Ramos (cell line): ENCODE results near the gene CTNNA2.

ENCODE experiments used
- in situ Hi-C: fragments of 300-500 bp; cut with MboI; formaldehyde crosslinking; loops from one replicate; pipeline ENCODE4 v1.14.3; 2022; ENCODE audit warnings: low sequenced_read_pairs; ENCODE audit not compliant: unreplicated experiment

Gene CTNNA2

DNA sequence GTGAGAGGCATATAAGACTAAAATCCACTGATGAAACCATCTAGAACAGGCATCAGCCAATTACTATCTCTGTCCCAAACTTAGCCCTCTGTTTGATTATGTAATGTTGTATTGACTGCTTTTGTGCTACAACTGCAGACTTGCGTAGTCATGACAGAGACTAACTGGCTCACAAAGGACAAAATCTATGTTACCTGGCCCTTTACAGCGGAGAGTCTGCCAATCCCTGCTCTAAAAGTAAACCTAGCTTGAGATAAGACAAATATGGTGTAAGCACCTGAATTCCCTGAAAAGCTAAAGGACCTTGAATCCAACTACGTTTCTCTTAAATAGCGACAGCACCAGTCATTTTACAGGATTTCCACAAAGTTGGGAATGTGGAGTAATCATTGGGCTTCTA lies 894.5 kb downstream of the CTNNA2 start:
- in situ Hi-C loops: no loop called here

DNA sequence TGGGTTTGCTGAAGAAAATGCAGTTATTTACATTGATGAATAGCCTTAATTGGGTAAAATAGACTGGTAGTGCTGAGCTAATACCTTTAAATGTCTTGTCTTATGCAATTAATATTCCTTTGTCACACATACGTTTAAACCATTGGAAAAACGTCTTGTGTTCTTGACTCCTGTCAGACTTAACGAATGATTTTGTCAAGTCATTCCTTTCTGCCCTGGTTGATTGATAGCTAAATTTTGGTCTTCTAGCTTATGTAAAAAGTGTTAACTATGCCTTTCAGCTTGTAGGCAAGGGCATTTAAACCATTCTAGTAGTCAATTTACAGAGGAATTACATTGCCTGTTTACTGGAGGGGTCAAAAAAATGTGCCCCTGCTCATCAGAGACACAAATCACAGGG lies 897.5 kb downstream of the CTNNA2 start:
- in situ Hi-C loops: no loop called here

DNA sequence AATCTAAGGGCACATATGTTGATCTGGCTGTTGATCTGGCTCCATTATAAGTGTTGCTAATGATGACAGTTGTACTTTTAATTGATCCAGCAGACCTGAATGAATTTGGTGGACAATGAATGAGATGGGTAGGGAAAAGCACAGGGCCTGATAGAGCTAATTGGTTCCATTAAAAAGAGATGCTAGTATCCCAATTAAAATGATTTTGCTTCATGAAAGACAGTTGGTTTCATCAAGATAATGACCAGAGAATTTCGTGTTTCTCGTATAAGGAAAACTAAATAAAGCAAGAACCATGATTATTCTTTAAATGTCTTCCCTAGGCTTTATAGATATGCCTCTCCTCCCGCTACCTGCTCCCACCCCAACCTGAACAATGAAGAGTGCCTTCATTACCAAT lies 900.3 kb downstream of the CTNNA2 start:
- in situ Hi-C loops: no loop called here

DNA sequence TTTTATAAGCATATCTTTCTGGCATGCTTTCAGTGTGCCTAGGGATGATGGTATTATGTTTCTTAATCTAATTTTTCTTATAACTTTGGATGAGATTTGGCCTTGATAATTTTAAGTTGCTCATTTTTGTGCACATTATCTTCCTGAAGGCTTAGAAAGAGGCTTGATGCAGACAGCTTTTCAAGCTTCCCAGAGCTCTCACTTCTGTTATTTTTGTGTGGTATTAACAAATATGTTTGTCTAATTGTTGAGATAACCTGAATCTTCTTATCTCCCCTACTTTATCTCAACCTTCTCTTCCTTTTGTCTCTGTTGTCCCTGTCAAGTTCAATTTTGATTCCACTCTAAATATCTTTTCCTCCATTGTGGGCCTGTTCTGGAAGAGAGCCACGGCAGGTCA lies 904.9 kb downstream of the CTNNA2 start:
- in situ Hi-C loops: no loop called here

DNA sequence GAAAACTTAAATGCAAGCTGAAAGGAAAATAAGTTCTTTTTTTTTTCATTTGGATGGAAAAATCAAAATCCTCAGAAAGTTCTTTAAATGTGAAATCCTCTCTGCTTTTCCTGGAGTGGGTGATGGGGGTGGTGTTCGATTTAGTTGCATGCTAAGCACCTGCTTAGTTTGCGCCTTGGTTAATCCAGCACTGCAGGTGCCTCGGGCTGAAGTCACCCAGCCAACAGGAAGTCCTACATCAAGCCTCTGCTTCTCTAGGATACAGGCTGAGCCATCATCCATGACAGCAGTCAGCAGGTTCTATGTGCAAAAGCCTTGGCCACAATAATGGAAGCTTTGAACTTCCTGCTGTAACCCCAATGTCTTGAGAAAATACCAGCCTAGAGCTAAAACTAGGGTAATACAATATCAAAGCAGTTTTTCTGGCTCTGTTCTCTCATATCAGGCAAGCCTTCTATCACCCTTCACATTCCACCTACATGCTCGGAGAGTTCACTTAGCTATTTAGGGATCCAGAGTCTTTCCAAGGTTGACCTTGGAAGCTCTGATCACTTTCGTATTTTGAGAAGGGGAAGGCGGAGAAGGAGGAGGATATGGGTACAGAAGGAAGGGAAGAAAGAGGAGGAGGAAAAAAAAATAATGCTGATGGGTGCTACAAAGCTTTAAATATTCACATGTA lies 907.8 kb downstream of the CTNNA2 start:
- in situ Hi-C loops: no loop called here

DNA sequence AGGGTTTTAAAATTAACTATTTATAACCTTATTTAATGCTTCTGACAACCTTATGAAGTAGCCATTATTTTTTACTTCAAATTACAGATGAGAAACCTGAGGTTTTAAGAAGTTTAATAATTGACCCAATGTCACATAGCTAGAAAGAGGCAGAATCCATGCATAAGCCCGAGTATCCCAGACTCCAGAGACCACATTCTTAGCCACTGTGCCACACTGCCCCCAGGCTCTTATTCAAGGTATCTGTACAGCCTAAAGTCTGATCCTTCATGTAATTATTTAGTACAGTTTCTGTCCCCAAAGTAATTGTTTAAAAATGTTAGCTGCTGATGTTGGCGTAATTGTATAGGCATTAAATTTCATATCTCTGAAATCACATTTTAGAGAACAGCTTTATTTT lies 916.4 kb downstream of the CTNNA2 start:
- in situ Hi-C loops: no loop called here

DNA sequence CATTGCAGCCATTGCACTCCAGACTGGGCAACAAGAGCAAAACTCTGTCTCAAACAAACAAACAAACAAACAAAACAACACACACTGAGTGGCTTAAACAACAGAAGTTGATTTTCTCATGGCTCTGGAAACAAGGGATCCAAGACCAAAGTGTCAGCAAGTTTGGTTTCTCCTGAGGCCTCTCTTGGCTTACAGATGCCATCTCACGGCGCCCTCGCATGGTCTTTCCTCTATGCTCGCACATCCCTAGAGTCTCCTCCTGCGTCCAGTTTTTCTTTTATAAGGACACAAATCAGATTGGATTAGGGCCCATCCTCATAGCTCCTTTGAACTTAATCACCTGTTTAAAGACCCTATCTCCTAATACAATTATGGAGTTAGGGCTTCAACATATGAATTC lies 925.1 kb downstream of the CTNNA2 start:
- in situ Hi-C loops: no loop called here

DNA sequence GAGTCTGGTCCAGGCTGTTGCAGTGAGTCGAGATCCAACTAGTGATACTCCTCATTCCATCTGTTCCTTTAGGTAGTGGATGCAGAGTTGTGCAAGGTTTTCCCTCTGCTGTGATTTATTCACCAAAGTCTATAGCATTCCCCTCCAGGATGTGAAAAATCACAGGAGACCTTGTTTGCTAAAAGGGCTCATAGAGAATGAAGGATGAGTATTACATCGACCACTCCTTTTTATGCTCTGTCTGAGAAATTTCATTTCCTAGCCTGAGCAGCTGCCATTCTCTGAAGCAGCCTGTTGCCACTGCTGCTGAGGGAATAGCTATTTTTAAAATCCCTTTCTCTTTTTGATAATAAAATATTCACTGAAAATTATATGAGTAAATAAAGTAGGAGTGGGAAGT lies 925.8 kb downstream of the CTNNA2 start:
- in situ Hi-C loops: no loop called here

DNA sequence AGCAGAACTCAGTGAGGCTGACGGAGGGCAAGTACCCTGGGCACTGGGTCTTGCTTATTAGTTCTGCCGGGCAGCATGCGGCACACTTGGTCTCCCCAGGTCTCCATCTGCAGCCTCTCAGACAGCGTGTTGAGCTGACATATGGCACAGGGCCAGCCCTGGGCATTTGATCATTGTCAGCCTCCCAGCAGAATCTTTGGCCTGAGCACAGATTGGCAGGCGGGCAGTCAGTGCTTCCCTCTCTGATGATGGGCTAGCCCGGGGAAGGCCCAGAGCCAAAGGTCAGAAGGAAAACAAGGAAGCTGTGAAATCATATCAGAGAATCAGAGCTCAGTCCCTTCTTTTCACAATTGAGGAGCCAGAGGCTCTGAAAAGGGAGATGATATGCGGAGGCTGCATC lies 941.8 kb downstream of the CTNNA2 start:
- in situ Hi-C loops: no loop called here

DNA sequence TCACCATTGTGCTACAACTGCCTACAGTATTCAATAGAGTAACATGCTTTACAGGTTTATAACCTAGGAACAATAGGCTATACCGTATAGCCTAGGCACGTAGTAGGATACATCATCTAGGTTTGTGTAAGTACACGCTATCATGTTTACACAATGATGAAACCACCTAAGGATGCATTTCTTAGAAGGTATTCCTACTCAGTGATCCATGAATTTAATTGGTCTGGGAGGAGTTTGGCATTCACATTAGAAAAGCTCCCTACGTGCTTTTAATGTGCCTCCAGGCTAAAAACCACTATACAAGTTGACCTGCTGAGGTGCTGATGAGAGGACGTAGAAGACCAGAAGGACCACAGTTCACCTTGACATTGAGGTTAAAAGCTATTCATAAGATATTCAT lies 946.2 kb downstream of the CTNNA2 start:
- in situ Hi-C loops: no loop called here

DNA sequence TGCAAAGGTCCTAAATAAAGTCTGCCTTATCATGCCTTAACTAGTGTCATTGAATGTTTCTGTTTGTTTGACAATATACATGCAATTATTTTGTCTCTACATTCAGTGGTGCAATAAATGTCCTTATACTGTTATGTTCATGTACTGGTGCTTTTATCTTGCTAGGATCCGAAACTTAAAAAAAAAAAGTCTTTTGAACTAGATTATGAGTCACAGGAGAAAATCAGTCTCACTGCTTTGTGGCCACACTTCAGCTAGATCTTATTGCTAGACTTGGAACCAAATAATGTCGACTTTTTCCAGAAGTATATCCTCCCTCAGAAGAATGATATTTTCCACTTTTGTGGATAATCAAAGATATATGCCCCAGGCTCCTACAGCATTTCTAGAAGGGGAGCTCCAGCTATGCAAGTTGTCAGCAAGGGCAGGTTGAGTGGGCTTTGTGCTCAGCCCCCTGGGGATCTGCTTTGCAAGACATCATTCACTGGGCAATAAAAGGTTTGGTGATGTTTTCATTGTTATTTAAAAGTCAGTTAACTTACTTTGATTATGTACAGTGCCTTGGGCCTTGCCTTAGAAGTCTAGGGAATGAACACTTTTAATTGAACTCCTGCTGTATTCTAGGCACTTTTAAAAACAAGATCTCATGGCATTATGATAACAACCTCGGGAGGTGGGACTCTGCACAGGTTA lies 948.8 kb downstream of the CTNNA2 start:
- in situ Hi-C loops: no loop called here

DNA sequence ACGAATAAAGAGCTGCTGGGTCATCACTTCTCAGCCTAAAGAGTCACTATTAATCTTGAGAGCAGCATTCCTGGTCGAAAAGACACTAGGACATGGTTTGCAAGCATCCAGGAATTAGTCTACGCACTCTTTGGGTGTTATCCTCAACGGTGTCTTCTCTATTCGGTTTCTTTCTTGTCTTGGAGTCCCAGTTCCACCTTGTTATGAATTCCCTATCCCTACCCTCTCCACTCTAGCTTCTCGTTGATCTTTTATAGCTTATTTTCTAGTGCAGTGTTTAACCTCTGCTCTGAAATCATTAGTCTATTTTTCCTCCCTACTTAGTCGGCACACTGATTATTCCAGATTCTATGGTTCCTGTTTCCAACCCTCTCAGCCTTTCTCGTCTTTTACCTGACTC lies 949.8 kb downstream of the CTNNA2 start:
- in situ Hi-C loops: no loop called here

DNA sequence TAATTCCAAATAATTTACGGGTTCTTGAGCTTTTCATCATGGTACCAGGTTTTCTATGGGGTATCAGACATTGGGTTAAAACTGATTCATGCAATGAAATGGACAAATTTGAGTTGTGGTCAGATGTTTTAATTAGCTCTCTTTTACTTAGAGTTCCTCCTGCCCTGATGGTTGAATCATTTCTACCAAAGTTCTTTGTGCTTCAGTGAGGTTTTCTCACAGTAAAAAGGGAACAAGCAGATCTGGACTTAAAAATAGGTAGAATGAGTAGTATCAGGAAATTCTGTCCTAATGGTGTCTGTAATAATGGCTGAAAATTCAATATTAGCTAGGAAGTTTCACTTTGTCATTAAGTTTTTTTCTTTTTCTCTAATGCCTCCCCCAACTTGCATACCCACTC lies 951.4 kb downstream of the CTNNA2 start:
- in situ Hi-C loops: no loop called here

DNA sequence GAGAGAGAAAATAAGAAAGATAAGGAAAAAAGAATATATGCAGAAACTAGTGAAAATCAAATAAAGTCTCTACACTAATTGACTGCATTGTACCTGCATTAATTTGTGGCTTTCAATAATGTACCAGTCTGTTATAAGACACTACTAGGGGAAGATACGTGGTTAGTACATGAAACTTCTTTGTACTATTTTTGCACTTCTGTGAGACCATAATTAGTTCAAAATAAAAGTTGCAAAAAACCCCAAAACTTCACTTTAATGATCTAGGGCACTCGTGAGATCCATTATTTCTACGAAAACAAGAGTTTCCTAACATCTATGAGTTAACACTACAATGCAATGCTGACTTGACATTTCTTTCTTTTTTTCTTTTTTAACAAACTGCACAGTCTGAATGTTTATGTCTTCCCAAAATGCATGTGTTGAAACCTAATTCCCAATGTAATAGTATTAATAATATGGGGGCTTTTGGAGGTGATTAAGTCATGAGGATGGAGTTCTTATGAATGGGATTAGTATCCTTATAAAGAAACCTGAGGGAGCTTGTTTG lies 954.5 kb downstream of the CTNNA2 start:
- in situ Hi-C loops: no loop called here

DNA sequence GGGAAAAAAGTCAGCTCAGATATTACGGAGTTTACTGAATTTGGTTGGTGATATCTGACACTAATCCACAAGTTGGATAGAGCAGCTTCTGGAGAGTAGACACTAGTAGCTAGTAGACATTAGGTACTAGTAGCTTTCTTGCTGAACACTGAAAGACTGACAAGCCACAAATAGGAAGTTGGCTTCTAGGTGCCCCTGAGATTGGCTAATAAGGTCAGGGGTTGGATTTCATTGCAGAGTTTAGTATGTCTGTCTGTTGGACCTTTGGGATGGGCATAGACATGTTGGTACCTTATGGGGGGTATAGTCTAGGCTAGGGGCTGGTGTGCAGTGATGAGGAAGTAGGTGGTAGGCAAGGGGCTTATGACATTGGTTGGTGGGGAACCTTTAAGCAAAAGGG lies 956.6 kb downstream of the CTNNA2 start:
- in situ Hi-C loops: no loop called here

DNA sequence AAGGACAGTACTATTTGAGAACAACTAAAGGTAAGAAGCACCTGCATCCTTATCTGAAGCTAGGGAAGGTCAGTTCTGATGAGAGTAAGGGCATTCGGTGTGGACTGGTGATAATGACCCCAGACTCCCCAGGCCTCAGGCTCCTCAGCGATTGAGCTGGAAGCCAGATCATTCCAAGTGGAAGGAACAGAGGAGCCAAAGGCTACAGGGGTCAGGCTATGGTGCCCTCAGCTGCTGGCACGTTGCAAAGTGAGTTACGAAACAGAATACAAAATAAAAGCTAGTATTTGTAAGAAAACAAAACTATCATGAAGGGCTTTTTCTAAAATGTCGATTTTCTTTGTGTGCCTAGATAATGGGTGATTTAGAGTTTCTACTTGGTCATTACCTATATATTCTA lies 960.2 kb downstream of the CTNNA2 start:
- in situ Hi-C loops: no loop called here

DNA sequence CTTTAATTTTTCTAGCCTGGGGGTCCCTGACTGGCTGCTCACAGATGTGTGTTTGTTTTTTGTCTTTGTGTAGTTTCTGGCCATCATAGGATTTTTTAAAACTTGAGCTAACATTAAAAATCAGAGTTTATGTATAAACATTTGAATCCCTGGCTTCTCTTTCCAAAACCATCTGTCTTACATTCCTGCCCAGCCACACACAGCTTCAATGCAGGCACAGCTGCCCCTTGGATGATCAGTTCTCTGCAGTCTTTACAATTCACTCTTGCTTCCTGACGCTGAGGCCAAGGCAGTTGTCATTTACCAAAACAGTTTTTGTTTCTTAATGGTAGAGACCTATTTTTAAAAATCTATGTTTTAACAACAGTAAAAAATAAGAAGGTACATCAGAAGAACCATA lies 960.9 kb downstream of the CTNNA2 start:
- in situ Hi-C loops: no loop called here

DNA sequence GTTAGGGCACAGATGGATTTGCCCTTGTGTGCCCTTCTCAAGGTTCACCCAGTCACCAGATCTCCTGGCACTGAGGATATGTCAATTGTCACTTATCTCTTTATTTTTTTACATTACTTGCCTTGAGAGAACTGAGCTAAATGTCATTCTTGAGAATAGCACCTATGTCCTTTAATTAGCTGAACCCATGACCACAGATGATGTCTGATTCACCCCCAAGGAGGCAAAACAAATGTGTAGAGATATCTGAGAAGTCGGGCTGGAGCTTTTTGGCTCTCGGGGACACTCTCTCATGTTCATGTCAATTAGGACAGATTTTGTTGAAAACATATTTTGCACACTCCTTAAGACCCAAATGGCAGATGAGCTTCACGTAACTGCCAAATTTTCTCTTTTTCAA lies 963.1 kb downstream of the CTNNA2 start:
- in situ Hi-C loops: no loop called here

DNA sequence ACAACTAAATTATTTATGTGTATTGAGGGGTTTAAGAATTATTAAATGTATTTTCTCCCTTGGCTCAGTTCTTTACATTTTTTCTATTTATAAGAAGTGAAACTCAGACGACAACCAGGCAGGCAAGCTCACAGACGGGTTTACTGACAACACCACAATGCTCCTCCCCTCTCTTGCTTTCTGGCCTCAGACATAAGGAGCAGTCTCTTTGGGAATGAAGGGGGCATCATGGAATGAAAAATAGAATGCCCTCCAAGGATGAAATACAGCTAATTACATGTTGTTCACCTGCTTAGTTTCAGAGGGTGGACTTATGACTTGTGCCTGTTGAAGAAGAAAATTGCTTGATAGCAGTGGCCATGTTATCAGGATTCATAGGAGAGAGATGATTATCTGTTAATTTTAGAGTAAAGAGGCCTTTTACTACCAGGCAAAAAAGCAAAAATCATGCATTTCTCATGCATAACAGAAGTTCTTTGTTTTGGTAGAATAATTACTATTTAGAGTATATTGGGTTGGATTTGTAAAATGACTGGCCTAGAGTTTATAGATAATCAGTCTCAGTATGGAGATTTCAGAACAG lies 963.8 kb downstream of the CTNNA2 start:
- in situ Hi-C loops: no loop called here

DNA sequence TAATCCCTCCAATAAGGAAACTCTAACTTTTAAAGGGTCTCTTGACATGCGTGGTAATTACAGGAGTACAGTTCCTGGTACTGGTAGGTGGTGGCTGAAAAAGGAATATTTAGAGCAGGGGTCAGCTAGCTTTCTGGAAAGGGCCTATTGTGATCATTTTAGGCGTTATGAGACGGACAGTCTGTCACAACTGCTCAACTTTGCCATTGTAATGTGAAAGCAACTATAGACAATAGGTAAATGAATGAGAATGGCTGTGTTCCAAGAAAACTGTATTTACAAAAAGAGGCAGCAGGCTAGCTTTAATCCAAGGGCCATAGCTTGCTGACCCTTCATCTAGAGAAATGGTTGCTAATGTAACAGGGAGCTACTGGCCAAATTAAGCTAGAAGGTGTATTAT lies 969.4 kb downstream of the CTNNA2 start:
- in situ Hi-C loops: no loop called here

DNA sequence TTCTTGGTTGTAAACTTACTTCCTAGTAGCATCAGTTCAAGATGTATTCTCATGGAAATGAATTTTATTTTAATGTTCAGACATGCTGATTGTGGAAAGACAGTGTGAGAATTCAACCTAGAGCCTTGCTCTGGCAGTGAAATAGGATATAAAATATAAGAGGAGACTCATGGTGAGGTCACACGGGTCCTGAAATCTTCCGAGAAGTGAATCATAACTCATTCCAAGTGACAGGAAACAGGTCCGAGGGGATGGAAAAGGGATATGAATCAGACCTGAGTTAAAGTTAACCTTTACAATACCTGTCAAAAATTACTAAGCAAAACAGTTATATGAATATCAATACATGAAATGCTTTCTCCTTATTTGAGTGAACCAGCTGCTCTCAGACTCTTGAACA lies 976.9 kb downstream of the CTNNA2 start:
- in situ Hi-C loops: no loop called here

DNA sequence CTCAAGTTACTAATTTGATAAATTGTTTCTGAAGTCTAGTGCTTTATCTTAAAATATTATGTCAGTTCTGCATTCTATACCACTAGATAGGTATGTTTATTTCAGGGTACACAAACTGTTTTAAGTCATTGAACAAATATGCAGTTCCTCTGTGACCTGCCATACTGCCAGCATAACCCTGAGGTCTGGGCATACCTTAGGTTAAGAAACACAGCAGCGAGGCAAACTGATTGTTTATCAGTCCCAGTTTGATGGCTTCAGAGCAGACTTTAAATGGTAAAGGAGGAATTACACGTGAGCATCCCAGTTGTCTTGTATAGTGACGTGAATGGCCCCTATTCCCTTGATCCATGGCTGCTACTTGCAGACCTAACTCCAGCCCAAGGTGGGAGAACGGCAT lies 978.1 kb downstream of the CTNNA2 start:
- in situ Hi-C loops: no loop called here
